ENCODE data around the gene ULBP2.
"Not testable (repeated sequence)": the region's sequence is repeated elsewhere in the genome, so short reads cannot be mapped to it uniquely, and the experiment has no call there.

- TF ChIP-seq POLR2A (IDR thresholded peaks at IDR 0.05): not testable (repeated sequence)
- TF ChIP-seq, protein P1, sequence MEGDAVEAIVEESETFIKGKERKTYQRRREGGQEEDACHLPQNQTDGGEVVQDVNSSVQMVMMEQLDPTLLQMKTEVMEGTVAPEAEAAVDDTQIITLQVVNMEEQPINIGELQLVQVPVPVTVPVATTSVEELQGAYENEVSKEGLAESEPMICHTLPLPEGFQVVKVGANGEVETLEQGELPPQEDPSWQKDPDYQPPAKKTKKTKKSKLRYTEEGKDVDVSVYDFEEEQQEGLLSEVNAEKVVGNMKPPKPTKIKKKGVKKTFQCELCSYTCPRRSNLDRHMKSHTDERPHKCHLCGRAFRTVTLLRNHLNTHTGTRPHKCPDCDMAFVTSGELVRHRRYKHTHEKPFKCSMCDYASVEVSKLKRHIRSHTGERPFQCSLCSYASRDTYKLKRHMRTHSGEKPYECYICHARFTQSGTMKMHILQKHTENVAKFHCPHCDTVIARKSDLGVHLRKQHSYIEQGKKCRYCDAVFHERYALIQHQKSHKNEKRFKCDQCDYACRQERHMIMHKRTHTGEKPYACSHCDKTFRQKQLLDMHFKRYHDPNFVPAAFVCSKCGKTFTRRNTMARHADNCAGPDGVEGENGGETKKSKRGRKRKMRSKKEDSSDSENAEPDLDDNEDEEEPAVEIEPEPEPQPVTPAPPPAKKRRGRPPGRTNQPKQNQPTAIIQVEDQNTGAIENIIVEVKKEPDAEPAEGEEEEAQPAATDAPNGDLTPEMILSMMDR (IDR thresholded peaks at IDR 0.05): not testable (repeated sequence)
Measured at GRCh38 chr6:149958124-149958523, 16.3 kb downstream of the ULBP2 start.
